COR-L47 (cell line): ENCODE results near the gene CYP46A1.

Source experiments
- DNase-seq: peaks from one replicate; lab custom pipeline; 2025; lab: John Stamatoyannopoulos, UW

CYP46A1 gene

DNA sequence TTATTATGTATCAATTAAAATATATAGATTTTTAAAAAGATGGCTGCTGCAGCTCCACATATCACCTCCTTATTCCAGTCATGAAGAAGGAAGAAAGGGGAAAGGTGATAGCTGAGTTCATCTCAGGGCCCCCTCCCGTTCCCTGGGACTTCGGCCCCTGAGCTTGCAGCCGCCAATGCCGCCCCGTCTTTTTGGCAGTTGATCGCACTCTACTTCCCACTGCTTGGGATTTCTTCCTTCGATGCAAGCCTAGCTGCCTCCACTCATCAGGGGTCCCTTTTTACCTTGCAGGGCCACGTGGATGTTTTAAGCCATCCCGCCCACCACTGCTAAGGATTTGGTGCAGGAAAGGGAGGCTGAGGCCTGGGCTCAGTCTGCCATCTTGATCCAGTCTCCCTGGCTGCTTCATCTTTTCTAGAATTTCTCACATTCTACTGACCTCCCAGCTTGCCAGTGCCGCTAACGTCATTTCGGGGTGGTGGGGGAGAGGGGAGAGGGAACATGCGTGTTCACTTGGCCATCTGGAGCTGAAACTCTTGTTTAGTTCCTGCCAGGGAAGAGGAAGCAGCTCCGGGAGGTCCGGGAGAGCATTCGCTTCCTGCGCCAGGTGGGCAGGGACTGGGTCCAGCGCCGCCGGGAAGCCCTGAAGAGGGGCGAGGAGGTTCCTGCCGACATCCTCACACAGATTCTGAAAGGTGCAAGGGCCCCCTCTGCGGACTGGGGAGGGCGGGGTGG, 31.3 kb downstream of the CYP46A1 start:
- DNase-seq = no peak

DNA sequence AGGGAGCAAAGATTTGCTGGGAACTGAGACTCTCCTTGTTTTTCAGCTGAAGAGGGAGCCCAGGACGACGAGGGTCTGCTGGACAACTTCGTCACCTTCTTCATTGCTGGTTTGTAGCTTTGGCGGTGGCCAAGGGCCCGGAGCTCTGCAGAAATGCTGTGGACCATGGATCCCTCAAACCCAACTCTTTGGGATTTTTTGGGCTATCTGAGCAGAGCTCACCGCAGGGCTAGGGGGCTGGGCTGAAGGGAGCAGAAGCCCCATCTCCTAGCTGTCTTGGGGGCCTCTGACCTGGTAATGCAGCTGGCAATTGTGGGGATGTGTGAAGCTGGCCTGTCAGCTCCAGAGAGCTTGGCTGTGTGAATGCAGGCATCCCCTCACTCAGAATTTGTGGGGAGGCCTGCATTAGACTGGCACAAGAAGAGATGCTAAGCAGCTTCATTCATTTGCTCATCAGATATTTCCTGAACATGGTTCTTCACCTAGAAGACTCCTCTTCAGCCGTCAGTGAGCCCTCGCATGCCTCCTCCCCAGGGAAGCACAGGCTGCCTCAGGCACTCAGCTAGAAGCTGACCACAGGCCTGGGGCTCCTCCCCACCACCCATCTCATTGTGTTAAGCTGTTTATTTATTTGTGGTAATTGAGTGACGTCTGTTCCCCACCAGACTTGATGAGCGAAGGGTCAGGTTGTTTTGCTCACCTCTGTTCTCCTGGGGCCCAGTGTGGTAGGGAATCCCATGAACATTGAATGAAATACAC, 32.2 kb downstream of the CYP46A1 start:
- no peak for DNase-seq

DNA sequence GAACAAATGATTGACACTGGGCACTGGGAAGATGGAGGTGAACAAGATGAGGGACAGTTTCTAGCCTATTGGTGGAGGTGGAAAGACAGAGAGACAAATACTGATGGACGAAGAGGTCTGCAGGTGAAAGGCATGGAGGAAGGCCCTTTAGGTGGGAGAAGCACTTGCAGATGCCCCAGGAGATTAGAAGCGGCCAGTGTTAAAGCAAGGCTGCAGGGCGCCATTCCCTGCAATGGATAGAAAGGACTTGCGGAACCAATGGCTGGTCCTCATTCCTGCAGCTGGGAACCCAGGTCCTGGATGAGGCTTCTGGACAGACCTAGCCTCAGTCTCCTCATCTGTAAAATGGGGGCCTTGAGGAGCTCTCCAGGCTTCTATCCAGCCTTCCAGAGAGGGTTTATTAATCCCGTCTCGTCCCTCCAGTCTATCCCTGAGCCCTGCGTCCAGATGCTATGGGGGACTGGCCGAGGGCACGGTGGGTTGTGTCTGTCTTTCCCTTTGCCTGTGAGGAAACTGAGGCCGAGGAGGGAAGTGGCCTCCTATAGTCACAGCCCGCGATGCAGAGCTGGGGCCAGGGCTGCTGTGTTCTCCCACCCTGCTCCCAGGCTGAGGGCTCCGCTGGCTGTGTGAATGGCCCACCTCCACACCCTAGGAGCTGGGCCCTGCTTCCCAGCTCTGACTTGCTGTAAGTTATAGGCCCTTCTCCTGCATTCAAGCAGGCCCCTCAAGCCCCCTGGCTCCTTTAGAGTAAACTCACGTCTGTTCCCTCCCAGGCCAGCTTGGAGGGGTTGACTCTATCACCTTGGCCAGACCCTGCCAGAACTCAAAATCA, 33.0 kb downstream of the CYP46A1 start:
- DNase-seq = no peak

DNA sequence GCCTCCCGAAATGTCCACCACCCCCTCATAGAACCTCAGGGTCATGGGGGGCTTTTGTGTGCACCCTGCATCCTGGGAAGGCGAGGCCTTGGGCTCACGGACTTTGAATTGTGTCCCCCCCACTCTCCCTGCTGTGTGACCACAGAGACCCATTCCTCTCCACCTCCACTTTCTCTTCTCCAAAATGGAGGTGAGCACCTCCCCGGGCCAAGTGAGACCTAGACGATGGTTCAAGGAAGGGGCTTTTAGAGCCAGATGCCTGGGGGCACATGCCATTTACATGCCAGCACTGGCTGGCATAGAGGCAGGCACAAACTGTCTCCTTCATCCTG, 33.5 kb downstream of the CYP46A1 start:
- no peak for DNase-seq

DNA sequence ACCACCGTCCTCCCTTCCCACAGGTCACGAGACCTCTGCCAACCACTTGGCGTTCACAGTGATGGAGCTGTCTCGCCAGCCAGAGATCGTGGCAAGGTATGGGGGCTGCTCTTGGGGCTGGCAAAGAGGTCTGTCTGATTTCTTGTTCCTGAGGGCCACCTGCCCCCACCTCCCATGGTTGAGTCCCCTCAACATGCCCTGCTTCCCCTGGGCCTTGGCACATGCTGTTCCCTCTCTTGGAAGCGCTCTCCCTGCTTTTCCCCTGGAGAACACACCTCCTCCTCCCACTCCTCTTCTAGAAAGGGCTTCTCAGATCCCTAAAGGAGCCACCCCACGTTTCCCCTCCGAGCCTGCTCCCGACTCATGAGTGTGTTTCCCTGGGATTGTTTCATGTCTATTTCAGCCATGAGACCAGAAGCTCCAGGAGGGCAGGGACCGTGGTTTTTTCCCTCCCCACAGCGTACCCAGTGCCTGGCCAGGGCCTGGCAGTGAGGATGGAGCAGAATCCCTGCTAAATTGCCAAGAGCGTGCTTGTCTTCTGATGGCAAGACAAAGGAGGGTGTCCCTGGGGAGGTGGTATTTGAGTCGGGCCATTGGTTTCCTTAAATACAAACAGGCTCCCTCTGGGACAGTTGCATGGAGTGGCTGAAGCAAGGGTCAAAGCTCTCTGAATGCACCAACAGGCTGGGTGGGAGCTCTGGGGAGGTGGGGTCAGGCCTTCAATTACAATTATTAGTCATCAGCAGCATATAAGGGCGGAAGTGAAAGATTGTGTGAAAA, 34.1 kb downstream of the CYP46A1 start:
- no peak for DNase-seq

DNA sequence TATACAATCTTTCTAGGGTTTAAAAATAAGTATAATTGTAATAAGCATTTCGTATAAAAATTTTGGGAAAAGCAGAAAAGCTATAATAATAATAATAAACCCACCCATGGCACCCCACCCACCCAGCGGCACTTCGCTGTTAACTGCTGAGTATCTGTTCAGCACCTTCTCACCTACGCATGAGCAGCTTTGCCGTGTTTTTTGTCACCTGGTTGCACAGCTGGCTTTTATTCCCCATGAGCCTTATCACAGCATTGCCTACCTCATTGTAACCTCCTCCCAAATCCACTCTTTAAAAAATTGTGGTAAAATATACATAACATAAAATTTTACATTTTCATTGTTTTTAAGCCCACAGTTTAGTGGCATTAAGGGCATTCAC, 34.7 kb downstream of the CYP46A1 start:
- DNase-seq = no peak

DNA sequence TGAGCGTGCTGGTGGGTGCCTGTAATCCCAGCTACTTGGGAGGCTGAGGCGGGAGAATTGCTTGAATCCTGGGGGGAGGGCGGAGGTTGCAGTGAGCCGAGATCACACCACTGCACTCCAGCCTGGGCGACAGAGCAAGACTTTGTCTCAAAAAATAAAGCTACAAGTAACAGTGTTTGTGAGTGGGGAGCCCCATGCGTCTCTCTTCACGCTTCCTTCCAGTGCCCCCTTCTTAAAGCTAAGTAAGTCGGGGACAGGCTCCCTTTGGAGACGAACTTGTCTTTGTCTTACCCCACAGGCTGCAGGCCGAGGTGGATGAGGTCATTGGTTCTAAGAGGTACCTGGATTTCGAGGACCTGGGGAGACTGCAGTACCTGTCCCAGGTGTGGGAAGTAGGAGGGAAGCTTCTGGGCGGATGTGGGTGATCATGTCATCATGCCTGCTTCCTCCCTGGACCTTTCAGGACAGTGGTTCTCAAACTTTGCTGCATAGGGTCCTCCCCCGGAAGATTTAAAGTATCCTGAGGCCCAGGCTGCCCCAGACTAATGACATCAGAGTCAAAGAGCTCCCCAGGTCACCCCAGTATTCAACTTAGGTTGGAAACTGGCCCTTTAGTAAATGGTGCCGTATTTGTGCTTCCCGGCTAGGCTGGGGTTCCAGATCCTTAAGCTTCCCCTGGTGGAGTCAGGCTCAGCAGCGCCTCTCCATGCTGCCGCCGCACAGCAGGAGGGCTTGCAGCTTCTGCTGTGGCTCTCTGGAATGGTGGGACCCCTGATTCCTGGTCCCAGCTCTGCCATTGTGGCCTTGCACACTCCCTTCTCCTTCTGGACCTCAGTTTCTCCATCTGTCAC, 37.1 kb downstream of the CYP46A1 start:
- no peak for DNase-seq

DNA sequence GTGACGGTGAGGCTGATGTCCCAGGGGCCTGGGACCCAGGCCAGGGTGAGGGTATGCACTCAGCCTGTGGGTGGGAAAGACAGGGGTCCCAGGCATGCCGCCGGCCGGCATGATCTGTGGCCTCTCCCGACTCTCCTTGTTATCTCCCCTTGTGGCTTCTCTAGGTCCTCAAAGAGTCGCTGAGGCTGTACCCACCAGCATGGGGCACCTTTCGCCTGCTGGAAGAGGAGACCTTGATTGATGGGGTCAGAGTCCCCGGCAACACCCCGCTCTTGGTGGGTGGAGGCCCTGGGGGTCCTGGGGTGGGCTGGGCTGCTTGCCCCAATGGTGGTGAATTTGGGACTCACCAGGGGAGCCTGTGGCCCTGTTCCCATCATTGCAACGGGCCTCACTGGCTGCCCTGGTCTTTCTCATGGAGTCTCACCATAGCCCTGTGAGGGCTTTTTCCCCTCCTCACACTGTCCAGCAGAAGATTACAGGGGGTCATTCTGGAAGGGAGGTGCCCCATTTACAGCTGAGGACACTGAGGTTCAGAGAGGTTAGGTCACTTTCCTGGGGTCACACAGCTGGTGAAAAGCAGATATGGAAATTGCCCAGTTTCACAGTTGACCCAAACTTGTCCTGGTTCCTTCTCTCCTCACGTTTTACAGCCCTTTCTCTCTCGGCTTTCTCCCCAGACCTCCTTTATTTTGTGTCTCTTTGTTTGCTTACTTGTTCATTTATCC, 37.9 kb downstream of the CYP46A1 start:
- no peak for DNase-seq

DNA sequence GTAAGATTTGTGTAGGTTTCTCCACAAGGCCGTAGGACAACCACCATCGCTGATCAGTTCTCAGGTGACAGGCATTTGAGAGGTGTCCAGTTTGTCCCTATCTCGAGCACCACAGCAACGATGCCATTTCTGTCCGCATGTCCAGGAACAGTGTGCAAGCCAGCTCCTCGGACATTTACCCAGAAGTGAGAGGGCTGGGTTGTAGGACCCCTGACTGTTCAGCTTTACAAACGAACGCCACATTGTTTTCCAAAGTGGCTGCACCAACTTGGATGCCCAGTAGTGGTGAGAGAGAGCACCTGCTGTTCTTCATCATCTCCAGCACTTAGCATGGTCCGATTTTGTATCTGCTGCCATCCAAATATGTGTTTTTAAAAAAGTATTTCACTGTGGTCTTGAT, 38.6 kb downstream of the CYP46A1 start:
- DNase-seq = no peak

DNA sequence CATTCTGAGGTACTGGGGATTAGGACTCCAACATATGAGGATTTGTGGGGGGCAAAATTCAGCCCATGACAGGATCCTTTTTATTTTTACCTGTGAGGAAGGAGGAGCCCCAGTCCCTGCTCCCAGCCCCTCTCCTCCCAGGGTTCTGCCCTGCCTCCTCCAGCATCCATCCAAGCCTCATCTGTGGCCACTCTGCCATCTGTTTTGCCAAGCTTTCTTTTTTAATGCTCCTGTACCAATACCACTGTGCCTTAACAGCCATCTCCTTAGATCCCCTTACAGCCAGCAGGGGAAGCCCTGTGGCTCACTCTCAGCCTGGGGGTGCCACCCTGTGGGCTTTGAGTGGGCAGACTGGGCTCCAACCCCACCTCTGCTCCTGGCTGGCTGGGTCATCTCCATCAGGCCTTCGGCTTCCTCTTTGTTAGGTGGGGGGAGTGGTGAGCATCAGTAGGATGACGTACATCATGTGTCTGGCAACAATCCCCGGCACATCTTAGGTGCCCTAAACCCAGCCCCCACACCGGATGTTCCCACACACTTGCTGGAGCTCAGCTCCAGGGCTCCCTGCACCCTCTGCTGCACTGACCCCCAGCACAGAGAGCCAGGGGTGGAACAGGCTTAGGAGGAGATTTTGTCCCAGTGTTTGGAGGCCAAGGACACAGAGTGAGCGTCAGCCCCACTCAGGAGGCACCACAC, 40.2 kb downstream of the CYP46A1 start:
- DNase-seq = no peak

DNA sequence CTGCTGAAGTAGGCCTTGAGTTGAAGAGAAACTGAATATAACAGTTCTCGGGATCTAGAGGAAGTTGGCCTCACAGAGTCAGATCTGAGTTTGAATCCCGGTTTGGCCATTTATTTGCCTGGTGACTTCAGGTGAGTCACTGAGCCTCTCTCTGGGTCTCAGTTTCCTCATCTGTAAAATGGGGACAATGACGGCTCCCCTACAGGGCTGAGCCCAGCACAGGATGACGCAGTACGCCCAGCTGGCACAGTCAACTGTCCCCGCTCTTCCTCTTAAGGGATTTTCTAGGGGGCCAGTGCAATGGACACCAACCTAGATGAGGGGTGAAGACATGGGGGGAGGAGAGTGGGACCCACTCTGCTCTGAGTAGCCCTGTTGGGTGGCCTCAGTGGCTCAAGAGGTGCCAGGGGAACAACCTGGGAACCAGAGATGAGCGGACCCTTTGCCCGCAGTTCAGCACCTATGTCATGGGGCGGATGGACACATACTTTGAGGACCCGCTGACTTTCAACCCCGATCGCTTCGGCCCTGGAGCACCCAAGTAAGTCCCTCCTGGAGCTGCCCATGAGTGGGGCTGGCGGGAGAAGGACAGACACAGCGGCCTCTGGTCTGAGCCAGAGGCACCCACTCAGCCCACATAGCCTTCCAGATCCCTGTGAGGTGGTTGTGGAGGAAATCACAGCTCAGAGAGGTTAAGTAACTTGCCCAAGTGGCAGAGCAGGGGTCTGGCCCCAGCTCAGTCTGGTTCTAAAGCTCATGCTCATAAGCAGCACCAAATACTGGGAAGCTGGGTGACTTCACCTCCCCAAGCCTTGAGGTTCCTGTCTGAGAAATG, 41.1 kb downstream of the CYP46A1 start:
- DNase-seq = no peak

DNA sequence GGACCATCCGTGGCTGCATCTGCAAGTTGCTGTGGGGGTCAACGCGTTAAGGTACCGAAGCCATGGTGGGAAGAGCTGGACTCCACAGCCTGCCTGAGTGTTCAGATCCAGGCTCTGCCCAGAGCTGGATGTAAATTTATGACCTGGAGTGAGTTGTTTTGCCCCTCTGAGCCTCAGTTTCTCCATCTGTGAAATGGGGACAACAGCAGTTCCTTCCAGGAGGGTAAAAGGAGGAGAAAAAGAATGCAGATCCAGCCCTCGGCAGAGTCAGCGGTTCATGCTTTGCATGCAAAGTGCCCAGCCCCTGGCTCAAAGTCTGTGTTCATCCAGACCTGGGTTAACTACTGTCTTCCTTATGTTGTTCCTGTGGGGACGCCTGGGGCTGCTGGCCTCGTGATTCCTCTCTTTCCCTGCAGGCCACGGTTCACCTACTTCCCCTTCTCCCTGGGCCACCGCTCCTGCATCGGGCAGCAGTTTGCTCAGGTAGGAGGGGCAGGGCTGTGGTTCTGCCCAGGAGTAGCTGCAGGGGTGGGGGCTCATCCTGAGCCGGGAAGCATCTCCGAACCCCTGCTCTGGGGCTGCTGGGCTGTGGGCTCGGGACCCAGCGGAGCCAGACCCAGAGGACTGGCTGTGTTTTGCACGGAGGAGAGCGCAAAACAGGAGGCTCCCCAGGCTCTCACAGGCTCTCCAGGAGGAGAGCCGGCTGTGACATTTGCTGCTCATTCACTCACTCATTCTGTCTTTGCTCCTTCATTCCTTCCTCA, 41.9 kb downstream of the CYP46A1 start:
- no peak for DNase-seq

DNA sequence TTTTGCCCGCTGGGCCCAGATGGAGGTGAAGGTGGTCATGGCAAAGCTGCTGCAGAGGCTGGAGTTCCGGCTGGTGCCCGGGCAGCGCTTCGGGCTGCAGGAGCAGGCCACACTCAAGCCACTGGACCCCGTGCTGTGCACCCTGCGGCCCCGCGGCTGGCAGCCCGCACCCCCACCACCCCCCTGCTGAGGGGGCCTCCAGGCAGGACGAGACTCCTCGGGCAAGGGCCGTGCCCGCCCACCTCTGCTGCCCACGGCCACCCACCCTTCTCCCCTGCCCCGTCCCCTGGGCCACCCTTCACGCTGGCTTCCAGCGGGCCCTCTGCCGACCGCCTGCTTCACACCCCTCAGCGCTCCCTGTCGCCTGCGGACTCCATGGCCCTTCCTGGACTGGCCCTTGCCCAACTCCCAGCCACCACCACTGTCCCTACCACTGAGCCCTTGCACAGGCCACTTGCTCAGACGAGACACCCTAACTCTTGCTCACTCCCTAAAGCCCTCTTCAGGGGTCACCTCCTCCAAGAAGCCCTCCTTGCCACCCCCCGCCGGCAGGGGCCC, 42.5 kb downstream of the CYP46A1 start:
- DNase-seq = no peak

DNA sequence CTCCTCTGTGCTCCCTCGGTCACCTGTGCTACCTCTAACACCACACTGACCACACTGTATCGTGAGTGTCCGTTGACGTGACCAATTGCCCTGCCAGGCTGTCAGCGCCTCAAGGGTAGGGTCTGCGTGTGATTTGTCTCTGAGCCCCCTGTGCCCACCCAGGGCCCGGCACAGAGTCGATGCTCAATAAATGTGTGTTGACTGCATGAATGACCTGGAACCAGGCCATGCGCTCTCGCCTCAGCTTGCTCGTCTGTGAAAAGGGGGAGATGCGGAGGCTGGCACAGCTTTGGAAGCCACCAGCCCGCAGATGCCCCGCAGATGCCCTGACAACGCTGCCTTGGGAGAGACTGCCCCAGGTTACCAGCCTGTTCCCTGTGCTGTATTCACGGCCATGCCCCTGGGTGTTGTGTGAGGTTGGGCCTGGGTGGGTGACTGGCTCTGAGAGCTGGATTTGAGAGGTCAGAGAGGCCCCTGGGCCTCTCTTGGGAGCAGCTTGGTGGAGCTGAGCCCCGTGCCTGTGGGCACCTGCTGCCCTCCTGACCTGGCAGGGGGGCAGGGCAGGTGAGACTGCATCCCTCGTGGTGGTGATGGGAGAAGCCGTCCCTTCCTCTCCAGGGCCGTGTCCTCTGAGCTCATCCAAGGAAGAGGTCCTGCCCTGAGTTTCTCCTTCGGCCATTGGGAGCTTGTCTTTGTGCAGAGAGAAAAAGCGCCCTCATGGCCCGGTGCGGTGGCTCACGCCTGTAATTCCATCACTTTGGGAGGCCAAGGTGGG, 43.2 kb downstream of the CYP46A1 start:
- DNase-seq = no peak

DNA sequence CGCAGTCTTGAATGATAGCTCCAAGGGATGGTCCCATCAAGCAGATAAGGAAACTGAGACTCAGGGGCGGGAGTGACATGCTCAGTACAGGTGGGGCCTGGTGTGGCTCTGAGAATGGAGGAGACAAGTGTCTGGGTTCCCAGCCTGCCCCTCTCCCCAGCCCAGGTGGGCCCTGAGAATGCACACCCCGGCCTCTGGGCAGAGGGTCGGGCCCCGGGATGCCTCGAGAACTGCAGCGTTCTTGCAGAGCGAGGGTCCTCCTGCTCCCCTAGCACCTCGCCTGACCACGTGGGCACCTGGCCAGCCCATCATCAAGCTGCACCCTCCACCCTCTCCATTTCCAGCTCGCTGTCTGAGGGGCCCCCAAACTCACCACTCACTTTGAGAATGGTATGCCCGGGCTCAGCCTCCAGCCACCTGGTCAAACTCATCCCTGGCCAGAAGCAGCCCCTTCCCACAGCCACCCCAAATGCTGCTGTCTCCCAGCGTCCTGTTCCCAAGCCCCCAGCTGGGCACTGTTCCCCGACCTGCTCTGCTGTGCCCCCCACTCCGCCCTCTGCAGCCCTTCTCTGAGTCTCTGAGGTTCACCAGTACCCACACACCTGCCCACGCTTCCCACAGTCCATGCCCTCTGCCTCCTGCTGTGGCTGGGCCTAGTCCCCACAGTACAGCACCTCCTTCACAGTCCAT, 44.3 kb downstream of the CYP46A1 start:
- DNase-seq = no peak

DNA sequence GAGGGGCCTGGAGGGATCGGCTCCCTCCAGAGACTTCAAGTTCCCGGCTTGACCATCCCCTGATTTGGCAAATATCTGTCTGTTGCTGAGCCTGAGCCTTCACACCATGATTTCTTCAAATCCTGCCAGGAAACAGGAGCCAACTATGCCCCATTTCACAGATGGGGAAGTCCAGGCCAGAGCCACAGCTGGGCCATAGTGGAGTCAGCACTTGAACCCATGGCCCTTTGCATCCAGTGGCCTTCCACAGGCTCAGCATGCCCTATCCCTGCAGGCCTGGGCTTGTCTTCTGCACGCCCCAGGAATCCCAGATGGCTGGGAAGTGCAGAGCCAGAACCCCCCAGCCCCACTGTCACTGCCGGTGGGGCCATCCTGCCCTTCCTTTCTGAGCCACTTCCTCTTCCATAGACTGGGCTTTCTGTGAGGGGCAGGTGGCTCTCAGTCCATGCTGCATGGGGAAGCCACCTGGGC, 44.9 kb downstream of the CYP46A1 start:
- DNase-seq = no peak
